Breast epithelium (tissue), 3 donors: ENCODE measurements around the gene TTC39A.

Experiments
- POLR2AphosphoS5 ChIP-seq, 3 donors: sonication (generic); formaldehyde crosslinking; IDR thresholded peaks; one replicate each; pipeline ENCODE4 v1.6.1; 2017; ENCODE audit warnings: antibody characterized with exemption in 3 of 3
- TF ChIP-seq, protein P1 (sequence below), 3 donors: fragments of 450-650 bp; IDR thresholded peaks; one replicate each; pipeline ENCODE4 v1.5.1; 2016 to 2017; ENCODE audit warnings: antibody characterized with exemption in 3 of 3, mild to moderate bottlenecking in 3 of 3, moderate library complexity in 3 of 3

GRCh38 chr1:51336004-51336403, 5.6 kb upstream of the TTC39A start:
- TF ChIP-seq, protein P1, sequence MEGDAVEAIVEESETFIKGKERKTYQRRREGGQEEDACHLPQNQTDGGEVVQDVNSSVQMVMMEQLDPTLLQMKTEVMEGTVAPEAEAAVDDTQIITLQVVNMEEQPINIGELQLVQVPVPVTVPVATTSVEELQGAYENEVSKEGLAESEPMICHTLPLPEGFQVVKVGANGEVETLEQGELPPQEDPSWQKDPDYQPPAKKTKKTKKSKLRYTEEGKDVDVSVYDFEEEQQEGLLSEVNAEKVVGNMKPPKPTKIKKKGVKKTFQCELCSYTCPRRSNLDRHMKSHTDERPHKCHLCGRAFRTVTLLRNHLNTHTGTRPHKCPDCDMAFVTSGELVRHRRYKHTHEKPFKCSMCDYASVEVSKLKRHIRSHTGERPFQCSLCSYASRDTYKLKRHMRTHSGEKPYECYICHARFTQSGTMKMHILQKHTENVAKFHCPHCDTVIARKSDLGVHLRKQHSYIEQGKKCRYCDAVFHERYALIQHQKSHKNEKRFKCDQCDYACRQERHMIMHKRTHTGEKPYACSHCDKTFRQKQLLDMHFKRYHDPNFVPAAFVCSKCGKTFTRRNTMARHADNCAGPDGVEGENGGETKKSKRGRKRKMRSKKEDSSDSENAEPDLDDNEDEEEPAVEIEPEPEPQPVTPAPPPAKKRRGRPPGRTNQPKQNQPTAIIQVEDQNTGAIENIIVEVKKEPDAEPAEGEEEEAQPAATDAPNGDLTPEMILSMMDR (IDR thresholded peaks at IDR 0.05): no peak
- TF ChIP-seq POLR2AphosphoS5 (IDR thresholded peaks at IDR 0.05): no peak
